K562 (cell line): ENCODE results near the gene DNAJC25. TPM values are rescaled to one million over a fixed set of nuclear protein-coding genes. Genes with fewer than 3 reads are reported as not detected.

Experiments
- ATF4 ChIP-seq: fragments of 450-650 bp; formaldehyde crosslinking; IDR thresholded peaks from 2 replicates; pipeline ENCODE4 v1.4.0; 2022; ENCODE audit warnings: mild to moderate bottlenecking, moderate library complexity
- CCNT2 ChIP-seq: IDR thresholded peaks from 2 replicates; pipeline ENCODE4 v1.6.1; 2011; ENCODE audit warnings: borderline replicate concordance, low read depth, mild to moderate bottlenecking, moderate library complexity, mixed read lengths, low read length; ENCODE audit not compliant: insufficient read length; ENCODE audit errors: extremely low read depth
- CEBPB ChIP-seq: fragments of 450-650 bp; IDR thresholded peaks from 2 replicates; pipeline ENCODE4 v1.6.1; 2016; ENCODE audit warnings: missing genetic modification characterization, missing compliant biosample characterization
- CREBBP ChIP-seq: IDR thresholded peaks from one replicate; pipeline ENCODE4 v1.6.1; 2012; ENCODE audit warnings: low read depth, mild to moderate bottlenecking, control low read depth, inconsistent platforms, low read length
- DEAF1 ChIP-seq: fragments of 450-650 bp; formaldehyde crosslinking; IDR thresholded peaks from 2 replicates; pipeline ENCODE4 v1.4.0; 2020; ENCODE audit warnings: mild to moderate bottlenecking, moderate library complexity
- ELF1 ChIP-seq: fragments of 200-800 bp; sonication (Bioruptor generic); IDR thresholded peaks from 2 replicates; pipeline ENCODE4 v1.6.1; 2016; ENCODE audit warnings: missing genetic modification characterization, missing compliant biosample characterization
- GABPB2 ChIP-seq: fragments of 250-450 bp; sonication (Bioruptor Pico); conservative IDR thresholded peaks from 2 replicates; pipeline ENCODE4 v1.5.1; 2021; ENCODE audit warnings: mild to moderate bottlenecking
- IFI16 ChIP-seq: fragments of 250-450 bp; sonication (Bioruptor Pico); IDR thresholded peaks from 2 replicates; pipeline ENCODE4 v2.1.2; 2022; ENCODE audit warnings: mild to moderate bottlenecking, inconsistent platforms
- MXD1 ChIP-seq: fragments of 250-450 bp; sonication (Bioruptor Pico); IDR thresholded peaks from 2 replicates; pipeline ENCODE4 v1.8.0; 2021; ENCODE audit warnings: borderline replicate concordance, mild to moderate bottlenecking, moderate library complexity; ENCODE audit not compliant: poor library complexity, severe bottlenecking
- NCOA2 ChIP-seq, 2 experiments: fragments of 450-650 bp; IDR thresholded peaks; 2 replicates each; pipeline ENCODE4 v1.6.1; 2018; ENCODE audit warnings: mild to moderate bottlenecking in 2 of 2, moderate library complexity in 1 of 2; ENCODE audit not compliant: partially characterized antibody in 2 of 2
- NFRKB ChIP-seq: fragments of 450-650 bp; IDR thresholded peaks from 2 replicates; pipeline ENCODE4 v1.6.1; 2016; ENCODE audit warnings: low read depth
- NR4A1 ChIP-seq, 2 experiments: fragments of 250-450 bp in 1 of 2; fragments of 450-650 bp in 1 of 2; sonication (Bioruptor Pico) in 1 of 2; IDR thresholded peaks; 2 replicates each; pipeline versions ENCODE4 v1.4.0 to v1.6.1; 2016 to 2020; ENCODE audit warnings: mild to moderate bottlenecking in 2 of 2, missing compliant biosample characterization in 1 of 2, missing genetic modification characterization in 1 of 2, moderate library complexity in 1 of 2
- POLR3G ChIP-seq: IDR thresholded peaks from 2 replicates; pipeline ENCODE4 v1.6.1; 2011; ENCODE audit not compliant: insufficient read length, insufficient replicate concordance; ENCODE audit errors: extremely low read depth
- RCOR1 ChIP-seq, 2 experiments: IDR thresholded peaks; 2 replicates each; pipeline ENCODE4 v1.6.1; 2012; ENCODE audit warnings: low read depth in 2 of 2, low read length in 2 of 2, borderline replicate concordance in 1 of 2, improper control_type of control experiment in 1 of 2
- SMAD1 ChIP-seq: fragments of 150-350 bp; IDR thresholded peaks from 2 replicates; pipeline ENCODE4 v1.6.1; 2014; ENCODE audit warnings: low read length, low read depth; ENCODE audit not compliant: partially characterized antibody
- XRCC3 ChIP-seq: fragments of 450-650 bp; IDR thresholded peaks from 2 replicates; pipeline ENCODE4 v1.6.1; 2017; ENCODE audit warnings: mild to moderate bottlenecking, moderate library complexity
- ZBTB12 ChIP-seq: fragments of 250-450 bp; sonication (Bioruptor Pico); IDR thresholded peaks from 2 replicates; pipeline ENCODE4 v1.4.0; 2020
- ZKSCAN8 ChIP-seq: fragments of 200-800 bp; sonication (Bioruptor generic); IDR thresholded peaks from 2 replicates; pipeline ENCODE4 v1.6.1; 2016; ENCODE audit warnings: missing genetic modification characterization, missing compliant biosample characterization
- ZNF143 ChIP-seq: sonication (generic); formaldehyde crosslinking; IDR thresholded peaks from 2 replicates; pipeline ENCODE4 v1.9.0; 2022; ENCODE audit warnings: mild to moderate bottlenecking, missing genetic modification reagents
- ZNF655 ChIP-seq: fragments of 250-450 bp; sonication (Bioruptor Pico); IDR thresholded peaks from 2 replicates; pipeline ENCODE4 v1.5.0; 2021
- ZNF668 ChIP-seq: fragments of 250-450 bp; sonication (Bioruptor Pico); IDR thresholded peaks from 2 replicates; pipeline ENCODE4 v1.8.0; 2022; ENCODE audit warnings: mild to moderate bottlenecking, inconsistent platforms
- polyA plus RNA-seq, 8 experiments: library from polyadenylated mRNA; depleted of rRNA in 4 of 8; stranded (reverse) in 5 of 8; unstranded in 3 of 8; fragments of >200 nt; fragmentation: Nextera tagmentation in 2 of 8; fragmentation: Illumina TruSeq in 1 of 8; extraction: Ambion mirVana in 2 of 8; extraction: Trizol in 1 of 8; gene quantifications; 2 replicates each; pipeline versions ENCODE4 v1.2.1 to v1.2.3, GENCODE V29; 2011 to 2014; ENCODE audit warnings: inconsistent platforms in 1 of 8, missing spikeins in 1 of 8
- total RNA-seq, 7 experiments: library from RNA; depleted of rRNA in 6 of 7; stranded (reverse); fragments of >200 nt in 6 of 7; fragmentation: Illumina TruSeq in 2 of 7; extraction: Trizol in 2 of 7; gene quantifications; 2 replicates each; pipeline versions ENCODE4 v1.2.1 to v1.2.3, GENCODE V29; 2011 to 2021; ENCODE audit warnings: low replicate concordance in 1 of 7

Gene DNAJC25
- total and polyA plus RNA-seq, 9 of the 15 experiments (the other 6 are each of a cell fraction or from before 2014, with no cell fraction given), result 3.7 to 11.2 (median 7.1) TPM

GRCh38 chr9:111631214-111631971, at the start of gene DNAJC25 (continued):
- TF ChIP-seq DEAF1 (no peak), ZBTB12 (CRISPR knock-in tag) (peak; percentile 85), CEBPB (tag) (no peak), ELF1 (tag) (no peak; the same call in 1 of the 2 replicates), GABPB2 (CRISPR knock-in tag) (no peak), NFRKB (no peak), NCOA2 (IDR thresholded peaks at IDR 0.05; ENCODE audit: partially characterized antibody in 2 of 2) (no peak), SMAD1 (no peak), CCNT2 (peak; percentile 78), MXD1 (CRISPR knock-in tag) (no peak), IFI16 (CRISPR knock-in tag) (no peak), ZNF668 (CRISPR knock-in tag) (no peak), CREBBP (no peak), ZKSCAN8 (no peak), ZNF655 (no peak), ZNF143 (CRISPR knock-in tag) (no peak), RCOR1 (IDR thresholded peaks at IDR 0.05; ENCODE audit: borderline replicate concordance in 1 of 2, low read depth in 2 of 2, low read length in 2 of 2) (no peak), POLR3G (no peak), XRCC3 (no peak), NR4A1 (CRISPR knock-in tag; IDR thresholded peaks at IDR 0.05) (no peak), NR4A1 (tag; IDR thresholded peaks at IDR 0.05) (no peak), ATF4 (CRISPR knock-in tag) (no peak)
